HepG2 (cell line): ENCODE data around the gene WBP1. TPM values are rescaled to one million over a fixed set of nuclear protein-coding genes. Genes with fewer than 3 reads are reported as not detected.

ENCODE experiments used
- HNRNPK ChIP-seq: fragments of 200-400 bp; formaldehyde crosslinking; IDR thresholded peaks from 2 replicates; pipeline ENCODE4 v1.6.1; 2018; ENCODE audit warnings: low read length, low read depth, moderate library complexity, mild to moderate bottlenecking; ENCODE audit not compliant: poor library complexity, severe bottlenecking
- HOXA7 ChIP-seq: sonication (generic); formaldehyde crosslinking; IDR thresholded peaks from 2 replicates; pipeline ENCODE4 v1.8.1; 2022; ENCODE audit warnings: mild to moderate bottlenecking, missing genetic modification reagents, moderate library complexity
- ZSCAN30 ChIP-seq: sonication (generic); formaldehyde crosslinking; IDR thresholded peaks from 2 replicates; pipeline ENCODE4 v1.5.0; 2020; ENCODE audit warnings: mild to moderate bottlenecking, missing genetic modification reagents
- polyA plus RNA-seq, 8 experiments: library from polyadenylated mRNA; depleted of rRNA in 3 of 8; stranded (reverse) in 7 of 8; unstranded in 1 of 8; fragments of >200 nt; fragmentation: Illumina TruSeq in 4 of 8; extraction: Trizol in 4 of 8; gene quantifications; 2 replicates each; pipeline versions ENCODE4 v1.2.1 to v1.2.3, GENCODE V29; 2011 to 2016; ENCODE audit warnings: low read depth in 4 of 8, missing spikeins in 1 of 8, mixed read lengths in 1 of 8; ENCODE audit not compliant: insufficient read depth in 1 of 8
- total RNA-seq, 5 experiments: library from RNA; depleted of rRNA; stranded (reverse); fragments of >200 nt; fragmentation: Illumina TruSeq; extraction: Trizol; gene quantifications; 2 replicates each; pipeline ENCODE4 v1.2.3, GENCODE V29; 2016; ENCODE audit warnings: low read depth in 1 of 5
- TF ChIP-seq, protein P1 (sequence below): sonication (generic); formaldehyde crosslinking; IDR thresholded peaks from 2 replicates; pipeline ENCODE4 v1.5.0; 2020; ENCODE audit warnings: missing genetic modification reagents
- TF ChIP-seq, protein P2 (sequence below): sonication (generic); formaldehyde crosslinking; IDR thresholded peaks from 2 replicates; pipeline ENCODE4 v1.4.0; 2020; ENCODE audit warnings: missing genetic modification reagents
- TF ChIP-seq, protein P3 (sequence below): sonication (generic); formaldehyde crosslinking; IDR thresholded peaks from 2 replicates; pipeline ENCODE4 v1.8.1; 2023; ENCODE audit warnings: mild to moderate bottlenecking, missing genetic modification reagents
- TF ChIP-seq, protein P4 (sequence below): sonication (generic); formaldehyde crosslinking; IDR thresholded peaks from one replicate; pipeline ENCODE4 v1.5.1; 2020; ENCODE audit warnings: mild to moderate bottlenecking, missing genetic modification reagents; ENCODE audit errors: not compliant biosample characterization
- TF ChIP-seq, protein P5 (sequence below): fragments of 450-650 bp; IDR thresholded peaks from 2 replicates; pipeline ENCODE4 v1.6.1; 2017

The WBP1 gene
- total and polyA plus RNA-seq, 2 of the 13 experiments (the other 11 are each of a cell fraction or from before 2014, with no cell fraction given) = 38.8 to 85.7 TPM

DNA sequence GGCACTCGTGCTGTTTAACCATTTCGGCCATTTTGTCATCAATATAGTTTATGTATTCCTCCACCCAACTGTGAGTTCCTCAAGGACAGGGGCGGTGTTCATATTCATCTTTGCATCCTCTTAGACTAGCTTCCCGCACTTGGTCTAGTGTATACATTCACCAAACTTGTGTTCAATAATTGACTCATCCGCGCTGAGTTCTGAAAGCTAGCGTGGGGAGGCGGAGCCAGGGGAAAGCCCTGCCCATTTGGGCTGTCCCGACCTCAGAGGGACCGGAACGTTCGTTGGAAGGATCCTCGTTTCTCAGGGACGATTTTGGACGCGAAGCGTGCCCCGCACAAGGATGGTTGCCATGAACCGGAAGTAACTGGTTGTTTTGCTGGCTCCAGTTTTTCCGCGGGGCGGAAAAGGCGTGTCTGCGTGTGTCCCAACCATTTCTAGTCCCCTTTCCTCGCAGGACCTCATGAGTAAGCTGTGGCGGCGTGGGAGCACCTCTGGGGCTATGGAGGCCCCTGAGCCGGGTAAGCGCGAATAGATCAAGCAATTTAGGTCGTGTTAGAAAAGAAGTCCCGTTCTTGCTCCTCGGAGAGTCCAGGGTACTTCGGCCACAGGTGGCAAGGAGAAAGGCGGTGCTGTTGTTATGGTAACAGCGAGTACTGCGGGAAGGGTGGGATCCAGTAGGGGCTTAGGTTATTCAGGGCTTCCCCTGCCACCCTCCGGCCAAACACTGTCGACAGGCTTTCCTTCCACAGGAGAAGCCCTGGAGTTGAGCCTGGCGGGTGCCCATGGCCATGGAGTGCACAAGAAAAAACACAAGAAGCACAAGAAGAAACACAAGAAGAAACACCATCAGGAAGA lies 3.4 kb upstream of the WBP1 start, which contains the start of gene INO80B (continued):
- TF ChIP-seq, protein P1, sequence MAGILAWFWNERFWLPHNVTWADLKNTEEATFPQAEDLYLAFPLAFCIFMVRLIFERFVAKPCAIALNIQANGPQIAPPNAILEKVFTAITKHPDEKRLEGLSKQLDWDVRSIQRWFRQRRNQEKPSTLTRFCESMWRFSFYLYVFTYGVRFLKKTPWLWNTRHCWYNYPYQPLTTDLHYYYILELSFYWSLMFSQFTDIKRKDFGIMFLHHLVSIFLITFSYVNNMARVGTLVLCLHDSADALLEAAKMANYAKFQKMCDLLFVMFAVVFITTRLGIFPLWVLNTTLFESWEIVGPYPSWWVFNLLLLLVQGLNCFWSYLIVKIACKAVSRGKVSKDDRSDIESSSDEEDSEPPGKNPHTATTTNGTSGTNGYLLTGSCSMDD = no peak
- TF ChIP-seq, protein P2, sequence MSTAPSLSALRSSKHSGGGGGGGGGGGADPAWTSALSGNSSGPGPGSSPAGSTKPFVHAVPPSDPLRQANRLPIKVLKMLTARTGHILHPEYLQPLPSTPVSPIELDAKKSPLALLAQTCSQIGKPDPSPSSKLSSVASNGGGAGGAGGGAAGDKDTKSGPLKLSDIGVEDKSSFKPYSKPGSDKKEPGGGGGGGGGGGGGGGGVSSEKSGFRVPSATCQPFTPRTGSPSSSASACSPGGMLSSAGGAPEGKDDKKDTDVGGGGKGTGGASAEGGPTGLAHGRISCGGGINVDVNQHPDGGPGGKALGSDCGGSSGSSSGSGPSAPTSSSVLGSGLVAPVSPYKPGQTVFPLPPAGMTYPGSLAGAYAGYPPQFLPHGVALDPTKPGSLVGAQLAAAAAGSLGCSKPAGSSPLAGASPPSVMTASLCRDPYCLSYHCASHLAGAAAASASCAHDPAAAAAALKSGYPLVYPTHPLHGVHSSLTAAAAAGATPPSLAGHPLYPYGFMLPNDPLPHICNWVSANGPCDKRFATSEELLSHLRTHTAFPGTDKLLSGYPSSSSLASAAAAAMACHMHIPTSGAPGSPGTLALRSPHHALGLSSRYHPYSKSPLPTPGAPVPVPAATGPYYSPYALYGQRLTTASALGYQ (CRISPR knock-in tag) = peak; percentile 49; the same call in 1 of the 2 replicates
- TF ChIP-seq HOXA7 (CRISPR knock-in tag) (no peak), ZSCAN30 (CRISPR knock-in tag) (0 out of 2 replicates have a peak, but pooled peaks have one; percentile 76), HNRNPK (no peak)
- TF ChIP-seq, protein P3, sequence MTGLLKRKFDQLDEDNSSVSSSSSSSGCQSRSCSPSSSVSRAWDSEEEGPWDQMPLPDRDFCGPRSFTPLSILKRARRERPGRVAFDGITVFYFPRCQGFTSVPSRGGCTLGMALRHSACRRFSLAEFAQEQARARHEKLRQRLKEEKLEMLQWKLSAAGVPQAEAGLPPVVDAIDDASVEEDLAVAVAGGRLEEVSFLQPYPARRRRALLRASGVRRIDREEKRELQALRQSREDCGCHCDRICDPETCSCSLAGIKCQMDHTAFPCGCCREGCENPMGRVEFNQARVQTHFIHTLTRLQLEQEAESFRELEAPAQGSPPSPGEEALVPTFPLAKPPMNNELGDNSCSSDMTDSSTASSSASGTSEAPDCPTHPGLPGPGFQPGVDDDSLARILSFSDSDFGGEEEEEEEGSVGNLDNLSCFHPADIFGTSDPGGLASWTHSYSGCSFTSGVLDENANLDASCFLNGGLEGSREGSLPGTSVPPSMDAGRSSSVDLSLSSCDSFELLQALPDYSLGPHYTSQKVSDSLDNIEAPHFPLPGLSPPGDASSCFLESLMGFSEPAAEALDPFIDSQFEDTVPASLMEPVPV (CRISPR knock-in tag) = peak; percentile 88; the same call in 1 of the 2 replicates
- TF ChIP-seq, protein P4, sequence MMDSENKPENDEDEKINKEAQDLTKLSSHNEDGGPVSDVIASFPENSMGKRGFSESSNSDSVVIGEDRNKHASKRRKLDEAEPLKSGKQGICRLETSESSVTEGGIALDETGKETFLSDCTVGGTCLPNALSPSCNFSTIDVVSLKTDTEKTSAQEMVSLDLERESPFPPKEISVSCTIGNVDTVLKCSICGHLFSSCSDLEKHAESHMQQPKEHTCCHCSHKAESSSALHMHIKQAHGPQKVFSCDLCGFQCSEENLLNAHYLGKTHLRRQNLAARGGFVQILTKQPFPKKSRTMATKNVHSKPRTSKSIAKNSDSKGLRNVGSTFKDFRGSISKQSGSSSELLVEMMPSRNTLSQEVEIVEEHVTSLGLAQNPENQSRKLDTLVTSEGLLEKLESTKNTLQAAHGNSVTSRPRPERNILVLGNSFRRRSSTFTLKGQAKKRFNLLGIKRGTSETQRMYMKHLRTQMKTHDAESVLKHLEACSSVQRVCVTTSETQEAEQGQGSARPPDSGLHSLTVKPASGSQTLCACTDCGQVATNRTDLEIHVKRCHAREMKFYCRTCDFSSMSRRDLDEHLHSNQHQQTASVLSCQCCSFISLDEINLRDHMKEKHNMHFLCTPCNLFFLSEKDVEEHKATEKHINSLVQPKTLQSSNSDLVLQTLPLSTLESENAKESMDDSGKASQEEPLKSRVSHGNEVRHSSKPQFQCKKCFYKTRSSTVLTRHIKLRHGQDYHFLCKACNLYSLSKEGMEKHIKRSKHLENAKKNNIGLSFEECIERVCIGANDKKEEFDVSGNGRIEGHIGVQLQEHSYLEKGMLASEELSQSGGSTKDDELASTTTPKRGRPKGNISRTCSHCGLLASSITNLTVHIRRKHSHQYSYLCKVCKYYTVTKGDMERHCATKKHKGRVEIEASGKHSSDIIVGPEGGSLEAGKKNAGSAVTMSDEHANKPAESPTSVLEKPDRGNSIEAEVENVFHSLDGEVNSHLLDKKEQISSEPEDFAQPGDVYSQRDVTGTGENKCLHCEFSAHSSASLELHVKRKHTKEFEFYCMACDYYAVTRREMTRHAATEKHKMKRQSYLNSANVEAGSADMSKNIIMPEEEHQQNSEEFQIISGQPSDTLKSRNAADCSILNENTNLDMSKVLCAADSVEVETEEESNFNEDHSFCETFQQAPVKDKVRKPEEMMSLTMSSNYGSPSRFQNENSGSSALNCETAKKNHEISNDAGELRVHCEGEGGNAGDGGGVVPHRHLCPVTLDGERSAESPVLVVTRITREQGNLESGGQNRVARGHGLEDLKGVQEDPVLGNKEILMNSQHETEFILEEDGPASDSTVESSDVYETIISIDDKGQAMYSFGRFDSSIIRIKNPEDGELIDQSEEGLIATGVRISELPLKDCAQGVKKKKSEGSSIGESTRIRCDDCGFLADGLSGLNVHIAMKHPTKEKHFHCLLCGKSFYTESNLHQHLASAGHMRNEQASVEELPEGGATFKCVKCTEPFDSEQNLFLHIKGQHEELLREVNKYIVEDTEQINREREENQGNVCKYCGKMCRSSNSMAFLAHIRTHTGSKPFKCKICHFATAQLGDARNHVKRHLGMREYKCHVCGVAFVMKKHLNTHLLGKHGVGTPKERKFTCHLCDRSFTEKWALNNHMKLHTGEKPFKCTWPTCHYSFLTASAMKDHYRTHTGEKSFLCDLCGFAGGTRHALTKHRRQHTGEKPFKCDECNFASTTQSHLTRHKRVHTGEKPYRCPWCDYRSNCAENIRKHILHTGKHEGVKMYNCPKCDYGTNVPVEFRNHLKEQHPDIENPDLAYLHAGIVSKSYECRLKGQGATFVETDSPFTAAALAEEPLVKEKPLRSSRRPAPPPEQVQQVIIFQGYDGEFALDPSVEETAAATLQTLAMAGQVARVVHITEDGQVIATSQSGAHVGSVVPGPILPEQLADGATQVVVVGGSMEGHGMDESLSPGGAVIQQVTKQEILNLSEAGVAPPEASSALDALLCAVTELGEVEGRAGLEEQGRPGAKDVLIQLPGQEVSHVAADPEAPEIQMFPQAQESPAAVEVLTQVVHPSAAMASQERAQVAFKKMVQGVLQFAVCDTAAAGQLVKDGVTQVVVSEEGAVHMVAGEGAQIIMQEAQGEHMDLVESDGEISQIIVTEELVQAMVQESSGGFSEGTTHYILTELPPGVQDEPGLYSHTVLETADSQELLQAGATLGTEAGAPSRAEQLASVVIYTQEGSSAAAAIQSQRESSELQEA (CRISPR knock-in tag) = peak; percentile 84
- TF ChIP-seq, protein P5, sequence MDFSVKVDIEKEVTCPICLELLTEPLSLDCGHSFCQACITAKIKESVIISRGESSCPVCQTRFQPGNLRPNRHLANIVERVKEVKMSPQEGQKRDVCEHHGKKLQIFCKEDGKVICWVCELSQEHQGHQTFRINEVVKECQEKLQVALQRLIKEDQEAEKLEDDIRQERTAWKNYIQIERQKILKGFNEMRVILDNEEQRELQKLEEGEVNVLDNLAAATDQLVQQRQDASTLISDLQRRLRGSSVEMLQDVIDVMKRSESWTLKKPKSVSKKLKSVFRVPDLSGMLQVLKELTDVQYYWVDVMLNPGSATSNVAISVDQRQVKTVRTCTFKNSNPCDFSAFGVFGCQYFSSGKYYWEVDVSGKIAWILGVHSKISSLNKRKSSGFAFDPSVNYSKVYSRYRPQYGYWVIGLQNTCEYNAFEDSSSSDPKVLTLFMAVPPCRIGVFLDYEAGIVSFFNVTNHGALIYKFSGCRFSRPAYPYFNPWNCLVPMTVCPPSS = no peak
